ENCODE data around the gene PRM2.
A peak's percentile ranks its signal among the peaks of the same experiment; 100 is the strongest.

The PRM2 gene

DNA sequence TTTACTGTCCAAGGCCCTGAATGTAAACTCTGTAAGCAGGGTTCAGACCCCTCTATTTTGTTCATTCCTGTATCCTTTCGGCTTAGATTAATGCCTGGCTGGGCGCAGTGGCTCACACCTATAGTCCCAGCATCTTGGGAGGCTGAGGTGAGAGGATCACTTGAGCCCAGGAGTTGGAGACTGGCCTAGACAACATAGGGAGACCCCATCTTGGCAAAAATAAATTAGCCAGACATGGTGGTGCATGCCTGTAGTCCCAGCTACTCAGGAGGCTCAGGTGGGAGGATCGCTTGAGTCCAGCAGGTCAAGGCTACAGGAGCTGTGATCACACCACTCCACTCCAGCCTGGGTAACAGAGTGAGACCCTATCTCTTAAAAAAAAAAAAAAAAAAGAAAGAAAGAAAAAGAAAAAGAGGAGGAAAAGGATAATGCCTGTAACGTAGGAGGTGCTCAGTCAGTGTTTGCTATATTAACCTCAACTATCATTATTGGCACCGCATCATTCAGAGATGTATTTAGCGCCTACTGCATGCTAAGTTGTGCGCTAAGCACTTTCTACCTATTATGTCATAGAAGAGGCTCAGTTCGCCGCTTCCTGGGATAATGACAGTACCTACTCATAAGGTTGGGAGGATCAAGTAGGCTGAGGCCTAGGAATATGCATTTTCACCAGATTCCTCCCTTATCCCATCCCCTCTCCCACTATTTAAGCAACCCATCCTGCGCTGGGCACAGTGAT lies 25.3 kb downstream of the PRM2 start (continued):
- TF ChIP-seq ZNF8 (CRISPR knock-in tag; IDR thresholded peaks at IDR 0.05) (no peak), BACH2 (CRISPR knock-in tag; IDR thresholded peaks at IDR 0.05; ENCODE audit: borderline replicate concordance) (no peak), ESRRG (CRISPR knock-in tag; IDR thresholded peaks at IDR 0.05) (no peak), RARB (CRISPR knock-in tag; IDR thresholded peaks at IDR 0.05) (no peak)
- TF ChIP-seq, protein P1, sequence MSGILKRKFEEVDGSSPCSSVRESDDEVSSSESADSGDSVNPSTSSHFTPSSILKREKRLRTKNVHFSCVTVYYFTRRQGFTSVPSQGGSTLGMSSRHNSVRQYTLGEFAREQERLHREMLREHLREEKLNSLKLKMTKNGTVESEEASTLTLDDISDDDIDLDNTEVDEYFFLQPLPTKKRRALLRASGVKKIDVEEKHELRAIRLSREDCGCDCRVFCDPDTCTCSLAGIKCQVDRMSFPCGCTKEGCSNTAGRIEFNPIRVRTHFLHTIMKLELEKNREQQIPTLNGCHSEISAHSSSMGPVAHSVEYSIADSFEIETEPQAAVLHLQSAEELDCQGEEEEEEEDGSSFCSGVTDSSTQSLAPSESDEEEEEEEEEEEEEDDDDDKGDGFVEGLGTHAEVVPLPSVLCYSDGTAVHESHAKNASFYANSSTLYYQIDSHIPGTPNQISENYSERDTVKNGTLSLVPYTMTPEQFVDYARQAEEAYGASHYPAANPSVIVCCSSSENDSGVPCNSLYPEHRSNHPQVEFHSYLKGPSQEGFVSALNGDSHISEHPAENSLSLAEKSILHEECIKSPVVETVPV (CRISPR knock-in tag; IDR thresholded peaks at IDR 0.05) = no peak

- ATAC-seq = peak; percentile 36
These were observed 26.0 kb downstream of the PRM2 start for GRCh38 chr16:11250091-11250785.

DNA sequence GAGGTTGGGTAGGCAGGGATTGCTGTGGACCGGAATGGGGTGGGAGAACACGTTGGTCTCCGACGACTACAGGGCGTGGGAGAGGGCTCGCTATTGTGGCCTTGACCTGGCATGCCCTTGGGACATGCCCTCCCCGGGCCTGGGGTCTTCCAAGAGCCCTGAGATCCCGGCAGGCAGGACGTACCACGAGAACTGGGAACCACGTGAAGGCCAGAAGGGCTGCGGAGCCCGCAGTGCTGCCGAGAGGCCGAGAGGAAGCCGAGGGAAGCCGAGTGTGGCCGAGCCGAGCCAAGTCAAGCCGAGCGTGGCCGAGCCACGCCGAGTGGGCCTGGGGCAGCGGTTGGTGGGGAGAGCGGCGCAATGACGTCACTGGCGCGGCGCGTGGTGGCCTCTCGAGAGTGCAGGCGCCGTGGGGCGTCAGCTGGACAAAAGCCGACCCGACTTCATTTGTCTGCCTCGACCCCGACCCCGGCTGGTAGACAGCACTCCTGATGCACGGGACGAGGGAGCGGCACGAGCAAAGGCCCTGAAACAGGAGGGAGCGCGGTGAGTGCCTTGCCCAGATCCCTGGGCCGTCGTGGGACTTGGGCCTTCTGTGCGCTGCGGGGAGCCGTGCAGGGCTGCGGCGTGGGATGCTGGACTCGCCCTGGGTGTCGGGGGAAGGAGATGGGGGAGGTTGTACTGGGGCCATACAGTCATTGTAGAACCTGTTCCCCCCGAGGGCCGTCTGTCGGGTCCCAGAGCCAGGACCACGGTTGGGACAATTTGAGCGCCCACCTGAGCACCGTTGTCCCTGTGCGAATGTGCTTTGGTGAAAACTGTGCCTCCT lies 26.8 kb downstream of the PRM2 start:
- ATAC-seq = peak; percentile 13; the same call in 2 of the 3 replicates
- TF ChIP-seq ZNF565 (CRISPR knock-in tag; conservative IDR thresholded peaks at IDR 0.05; ENCODE audit: low read depth) (no peak), TSHZ2 (CRISPR knock-in tag; IDR thresholded peaks at IDR 0.05) (no peak), CSDC2 (CRISPR knock-in tag; IDR thresholded peaks at IDR 0.05) (no peak), TCF4 (CRISPR knock-in tag; IDR thresholded peaks at IDR 0.05; ENCODE audit: borderline replicate concordance) (no peak)
- TF ChIP-seq, protein P2, sequence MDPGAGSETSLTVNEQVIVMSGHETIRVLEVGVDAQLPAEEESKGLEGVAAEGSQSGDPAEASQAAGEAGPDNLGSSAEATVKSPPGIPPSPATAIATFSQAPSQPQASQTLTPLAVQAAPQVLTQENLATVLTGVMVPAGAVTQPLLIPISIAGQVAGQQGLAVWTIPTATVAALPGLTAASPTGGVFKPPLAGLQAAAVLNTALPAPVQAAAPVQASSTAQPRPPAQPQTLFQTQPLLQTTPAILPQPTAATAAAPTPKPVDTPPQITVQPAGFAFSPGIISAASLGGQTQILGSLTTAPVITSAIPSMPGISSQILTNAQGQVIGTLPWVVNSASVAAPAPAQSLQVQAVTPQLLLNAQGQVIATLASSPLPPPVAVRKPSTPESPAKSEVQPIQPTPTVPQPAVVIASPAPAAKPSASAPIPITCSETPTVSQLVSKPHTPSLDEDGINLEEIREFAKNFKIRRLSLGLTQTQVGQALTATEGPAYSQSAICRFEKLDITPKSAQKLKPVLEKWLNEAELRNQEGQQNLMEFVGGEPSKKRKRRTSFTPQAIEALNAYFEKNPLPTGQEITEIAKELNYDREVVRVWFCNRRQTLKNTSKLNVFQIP (CRISPR knock-in tag; IDR thresholded peaks at IDR 0.05; ENCODE audit: borderline replicate concordance, low read depth) = no peak

More at GRCh38 chr16:11250091-11250785, 26.0 kb downstream of the PRM2 start:
- TF ChIP-seq ZFP3 (CRISPR knock-in tag; IDR thresholded peaks at IDR 0.05) = no peak
- no peak for TF ChIP-seq OSR1 (CRISPR knock-in tag; IDR thresholded peaks at IDR 0.05)
- no peak for TF ChIP-seq RARB (CRISPR knock-in tag; IDR thresholded peaks at IDR 0.05)
- no peak for TF ChIP-seq TCF4 (CRISPR knock-in tag; IDR thresholded peaks at IDR 0.05; ENCODE audit: borderline replicate concordance)
- TF ChIP-seq, protein P1 (CRISPR knock-in tag; IDR thresholded peaks at IDR 0.05) = no peak
- TF ChIP-seq PPARA (CRISPR knock-in tag; IDR thresholded peaks at IDR 0.05; ENCODE audit: borderline replicate concordance) = no peak
- TF ChIP-seq TSHZ2 (CRISPR knock-in tag; IDR thresholded peaks at IDR 0.05) = no peak
- TF ChIP-seq ZNF70 (CRISPR knock-in tag; IDR thresholded peaks at IDR 0.05) = no peak
- TF ChIP-seq GLIS3 (CRISPR knock-in tag; IDR thresholded peaks at IDR 0.05) = no peak
- no peak for TF ChIP-seq CREB5 (CRISPR knock-in tag; IDR thresholded peaks at IDR 0.05; ENCODE audit: low read depth)
- TF ChIP-seq TOX (CRISPR knock-in tag; IDR thresholded peaks at IDR 0.05; ENCODE audit: borderline replicate concordance) = no peak
- TF ChIP-seq ARNTL (CRISPR knock-in tag; IDR thresholded peaks at IDR 0.05; ENCODE audit: borderline replicate concordance, low read depth) = no peak
- no peak for TF ChIP-seq ISL1 (CRISPR knock-in tag; IDR thresholded peaks at IDR 0.05)

Measured in SK-N-SH treated with all-trans-retinoic acid at 6 μM for 48 hours (cell line).